IMR-90 (cell line): ENCODE data around the gene UBA3. TPM values are rescaled to one million over a fixed set of nuclear protein-coding genes. Genes with fewer than 3 reads are reported as not detected.

ENCODE experiments used
- ATAC-seq: fragments of 200-7000 bp; cut with Tn5 transposase; 2 replicates; pipeline ENCODE4 v1.9.1; 2020; ENCODE audit warnings: low read depth, mild to moderate bottlenecking, moderate library complexity
- BruUV-seq: library from RNA; stranded (reverse); fragments of 400-500 nt; replicated peaks from 2 replicates; lab custom pipeline; 2021; lab: Mats Ljungman, UMichigan
- CTCF ChIA-PET: fragments of 300-600 bp; formaldehyde crosslinking; extraction: SDS; loops from one replicate; lab custom pipeline; 2021; ENCODE audit warnings: antibody characterized with exemption; lab: Yijun Ruan, JAX
- POLR2A ChIA-PET: fragments of 300-600 bp; sonication (Branson Sonifier 250); formaldehyde crosslinking; loops from one replicate; lab custom pipeline; 2022; ENCODE audit warnings: antibody characterized with exemption; ENCODE audit not compliant: unreplicated experiment; lab: Charles Lee
- DNase-seq: peaks from one replicate; pipeline ENCODE4 v3.0.0; 2013
- H2AFZ ChIP-seq: replicated peaks from 2 replicates; pipeline ENCODE3; 2013; ENCODE audit warnings: low read length, mild to moderate bottlenecking; ENCODE audit not compliant: poor library complexity
- H2AK5ac ChIP-seq: 2 replicates; pipeline ENCODE4 v1.6.1; 2013; ENCODE audit warnings: low read depth, low read length, inconsistent platforms
- H2AK9ac ChIP-seq: replicated peaks from 2 replicates; pipeline ENCODE3; 2013; ENCODE audit warnings: mild to moderate bottlenecking, low read depth, low read length, moderate library complexity; ENCODE audit not compliant: poor library complexity
- H2BK120ac ChIP-seq: 2 replicates; pipeline ENCODE4 v1.6.1; 2013; ENCODE audit warnings: low read depth, low read length, inconsistent platforms
- H2BK15ac ChIP-seq: 3 replicates; pipeline ENCODE4 v1.6.1; 2013; ENCODE audit warnings: low read depth, low read length, inconsistent platforms
- H2BK20ac ChIP-seq: 2 replicates; pipeline ENCODE4 v1.6.1; 2013; ENCODE audit warnings: low read depth, mild to moderate bottlenecking, inconsistent platforms, low read length, moderate library complexity
- H2BK5ac ChIP-seq: 2 replicates; pipeline ENCODE4 v1.6.1; 2013; ENCODE audit warnings: mild to moderate bottlenecking, low read depth, low read length, inconsistent platforms; ENCODE audit not compliant: poor library complexity, severe bottlenecking
- H3K14ac ChIP-seq: replicated peaks from 2 replicates; pipeline ENCODE4 v1.6.1; 2013; ENCODE audit warnings: low read depth, low read length, inconsistent platforms
- H3K18ac ChIP-seq: 2 replicates; pipeline ENCODE4 v1.6.1; 2013; ENCODE audit warnings: low read depth, low read length, control low read depth
- H3K23ac ChIP-seq: 2 replicates; pipeline ENCODE4 v1.6.1; 2013; ENCODE audit warnings: low read depth, low read length, inconsistent platforms
- H3K27ac ChIP-seq: 2 replicates; pipeline ENCODE4 v1.5.1; 2013; ENCODE audit warnings: mild to moderate bottlenecking, control low read depth, low read length; ENCODE audit not compliant: insufficient read depth
- H3K27me3 ChIP-seq: 2 replicates; pipeline ENCODE4 v1.6.1; 2013; ENCODE audit warnings: low read length; ENCODE audit not compliant: control insufficient read depth, insufficient read depth
- H3K36me3 ChIP-seq: 2 replicates; pipeline ENCODE4 v1.6.1; 2013; ENCODE audit warnings: low read length, mixed read lengths; ENCODE audit not compliant: control insufficient read depth, insufficient read depth
- H3K4ac ChIP-seq: 2 replicates; pipeline ENCODE4 v1.6.1; 2013; ENCODE audit warnings: low read depth, low read length, inconsistent platforms
- H3K4me1 ChIP-seq: 2 replicates; pipeline ENCODE4 v1.6.1; 2013; ENCODE audit warnings: low read length, mixed read lengths; ENCODE audit not compliant: control insufficient read depth, insufficient read depth
- H3K4me2 ChIP-seq: 2 replicates; pipeline ENCODE4 v1.6.1; 2013; ENCODE audit warnings: low read depth, mild to moderate bottlenecking, control low read depth, low read length, moderate library complexity
- H3K4me3 ChIP-seq: 2 replicates; pipeline ENCODE4 v1.5.1; 2013; ENCODE audit warnings: low read depth, mild to moderate bottlenecking, control low read depth, low read length, moderate library complexity; ENCODE audit not compliant: insufficient read depth
- H3K56ac ChIP-seq: 2 replicates; pipeline ENCODE4 v1.6.1; 2013; ENCODE audit warnings: low read length, inconsistent platforms; ENCODE audit not compliant: insufficient read depth; ENCODE audit errors: extremely low read depth
- H3K79me1 ChIP-seq, 2 experiments: 2 replicates each; pipeline ENCODE4 v1.6.1; 2013; ENCODE audit warnings: low read length in 2 of 2, inconsistent platforms in 1 of 2, low read depth in 1 of 2
- H3K9ac ChIP-seq: 2 replicates; pipeline ENCODE4 v1.6.1; 2013; ENCODE audit warnings: low read depth, low read length, control low read depth
- H3K9me1 ChIP-seq: 2 replicates; pipeline ENCODE4 v1.6.1; 2013; ENCODE audit warnings: low read length, inconsistent platforms; ENCODE audit not compliant: insufficient read depth
- H3K9me3 ChIP-seq: 2 replicates; pipeline ENCODE4 v1.6.1; 2013; ENCODE audit warnings: low read length; ENCODE audit not compliant: control insufficient read depth, insufficient read depth
- H4K20me1 ChIP-seq: 2 replicates; pipeline ENCODE4 v1.6.1; 2013; ENCODE audit warnings: low read length, inconsistent platforms; ENCODE audit not compliant: insufficient read depth
- H4K5ac ChIP-seq: 2 replicates; pipeline ENCODE4 v1.6.1; 2013; ENCODE audit warnings: mild to moderate bottlenecking, low read depth, low read length, control low read depth
- H4K8ac ChIP-seq, 2 experiments: 2 replicates each; pipeline ENCODE4 v1.6.1; 2013; ENCODE audit warnings: low read depth in 2 of 2, low read length in 2 of 2, control low read depth in 1 of 2, inconsistent platforms in 1 of 2
- H4K91ac ChIP-seq: 2 replicates; pipeline ENCODE4 v1.6.1; 2013; ENCODE audit warnings: low read depth, low read length, inconsistent platforms; ENCODE audit not compliant: insufficient read depth
- CEBPB ChIP-seq: IDR thresholded peaks from 2 replicates; pipeline ENCODE4 v1.6.1; 2012; ENCODE audit warnings: low read depth, low read length, improper control_type of control experiment
- CHD1 ChIP-seq: IDR thresholded peaks from 2 replicates; pipeline ENCODE4 v1.6.1; 2012; ENCODE audit warnings: low read depth, low read length, improper control_type of control experiment
- FOS ChIP-seq: fragments of 150-350 bp; IDR thresholded peaks from 2 replicates; pipeline ENCODE4 v1.6.1; 2016; ENCODE audit warnings: low read depth, low read length
- MAFK ChIP-seq: IDR thresholded peaks from 2 replicates; pipeline ENCODE4 v1.6.1; 2012; ENCODE audit warnings: low read depth, low read length, improper control_type of control experiment
- MXI1 ChIP-seq: IDR thresholded peaks from 2 replicates; pipeline ENCODE4 v1.6.1; 2012; ENCODE audit warnings: low read depth, mild to moderate bottlenecking, low read length, moderate library complexity, borderline replicate concordance
- NFE2L2 ChIP-seq: fragments of 150-350 bp; IDR thresholded peaks from 2 replicates; pipeline ENCODE4 v1.6.1; 2016; ENCODE audit warnings: low read depth, mild to moderate bottlenecking, low read length
- POLR2A ChIP-seq: IDR thresholded peaks from 2 replicates; pipeline ENCODE4 v1.6.1; 2012; ENCODE audit warnings: mild to moderate bottlenecking, low read depth, low read length
- RFX5 ChIP-seq: IDR thresholded peaks from 2 replicates; pipeline ENCODE4 v1.8.0; 2012; ENCODE audit warnings: low read depth, mild to moderate bottlenecking, low read length, moderate library complexity
- SMC3 ChIP-seq: fragments of 150-350 bp; IDR thresholded peaks from 2 replicates; pipeline ENCODE4 v1.6.1; 2016; ENCODE audit warnings: low read depth, mild to moderate bottlenecking, antibody characterized with exemption, low read length, moderate library complexity
- USF2 ChIP-seq: fragments of 150-350 bp; IDR thresholded peaks from 2 replicates; pipeline ENCODE4 v1.6.1; 2017; ENCODE audit warnings: mild to moderate bottlenecking, antibody characterized with exemption, low read length, low read depth
- dilution Hi-C: fragments of 300-500 bp; cut with HindIII; formaldehyde crosslinking; loops from one replicate; pipeline ENCODE4 v1.14.3; 2018; ENCODE audit warnings: low sequenced_read_pairs; ENCODE audit not compliant: unreplicated experiment
- in situ Hi-C: fragments of 300-500 bp; cut with MboI; formaldehyde crosslinking; loops from 3 replicates; pipeline ENCODE4 v1.14.3; 2019; ENCODE audit warnings: low sequenced_read_pairs, inconsistent platforms, mixed read lengths
- intact Hi-C: fragments of 100-400 bp; cut with micrococcal nuclease; formaldehyde crosslinking; loops from 2 replicates; pipeline ENCODE4 v1.10.0; 2022
- polyA plus RNA-seq, 3 experiments: library from polyadenylated mRNA; depleted of rRNA; stranded (reverse); fragments of >200 nt; gene quantifications; 2 replicates each; pipeline ENCODE4 v1.2.3, GENCODE V29; 2012; ENCODE audit warnings: low replicate concordance in 1 of 3
- total RNA-seq: library from RNA; depleted of rRNA; stranded (reverse); fragments of >200 nt; gene quantifications from 2 replicates; pipeline ENCODE4 v1.2.3, GENCODE V29; 2012
- TF ChIP-seq, protein P1 (sequence below): conservative IDR thresholded peaks from 2 replicates; pipeline ENCODE4 v1.5.1; 2012; ENCODE audit warnings: mild to moderate bottlenecking, low read depth, low read length, improper control_type of control experiment

Gene UBA3
- total and polyA plus RNA-seq, 2 of the 4 experiments (the other 2 are of a cell fraction): 51.8 to 64.3 TPM

DNA sequence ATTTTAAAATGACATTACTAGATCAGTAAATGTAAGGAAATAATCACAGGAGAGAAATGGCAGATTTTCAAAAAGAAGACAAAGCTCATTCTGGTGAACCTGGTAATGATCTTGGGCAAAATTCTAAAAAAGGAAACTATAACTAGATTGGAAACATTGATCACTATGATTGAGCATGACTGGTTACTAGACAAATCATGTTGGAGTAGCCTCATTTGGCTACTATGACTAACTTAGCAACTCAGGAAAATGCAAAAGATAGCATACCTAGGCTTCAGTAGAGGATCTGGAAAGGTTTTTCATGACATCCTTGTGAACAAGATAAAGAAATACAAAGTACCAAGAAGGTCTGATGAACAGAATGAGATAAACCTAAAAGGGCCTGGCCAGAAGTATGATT, 20.5 kb downstream of the UBA3 start:
- no peak overlapping the region for H3K14ac ChIP-seq
- no peaks in the 10 kb centered on the region for H3K9me3 ChIP-seq
- peaks cover 28% of the 10 kb centered on the region for H3K36me3 ChIP-seq
- intact Hi-C loops (no loop called here), dilution Hi-C loops (no loop called here), in situ Hi-C loops (no loop called here)
- no peak overlapping the region for H3K4me3 ChIP-seq
- H3K4ac ChIP-seq: no peak overlapping the region
- no peak overlapping the region for H4K91ac ChIP-seq
- no peaks in the 10 kb centered on the region for H4K20me1 ChIP-seq
- no peak overlapping the region for H2BK120ac ChIP-seq
- TF ChIP-seq SMC3 (no peak), USF2 (no peak), RFX5 (no peak), POLR2A (no peak), CEBPB (no peak), FOS (no peak), MXI1 (no peak), MAFK (no peak), NFE2L2 (no peak), CHD1 (no peak)
- TF ChIP-seq, protein P1, sequence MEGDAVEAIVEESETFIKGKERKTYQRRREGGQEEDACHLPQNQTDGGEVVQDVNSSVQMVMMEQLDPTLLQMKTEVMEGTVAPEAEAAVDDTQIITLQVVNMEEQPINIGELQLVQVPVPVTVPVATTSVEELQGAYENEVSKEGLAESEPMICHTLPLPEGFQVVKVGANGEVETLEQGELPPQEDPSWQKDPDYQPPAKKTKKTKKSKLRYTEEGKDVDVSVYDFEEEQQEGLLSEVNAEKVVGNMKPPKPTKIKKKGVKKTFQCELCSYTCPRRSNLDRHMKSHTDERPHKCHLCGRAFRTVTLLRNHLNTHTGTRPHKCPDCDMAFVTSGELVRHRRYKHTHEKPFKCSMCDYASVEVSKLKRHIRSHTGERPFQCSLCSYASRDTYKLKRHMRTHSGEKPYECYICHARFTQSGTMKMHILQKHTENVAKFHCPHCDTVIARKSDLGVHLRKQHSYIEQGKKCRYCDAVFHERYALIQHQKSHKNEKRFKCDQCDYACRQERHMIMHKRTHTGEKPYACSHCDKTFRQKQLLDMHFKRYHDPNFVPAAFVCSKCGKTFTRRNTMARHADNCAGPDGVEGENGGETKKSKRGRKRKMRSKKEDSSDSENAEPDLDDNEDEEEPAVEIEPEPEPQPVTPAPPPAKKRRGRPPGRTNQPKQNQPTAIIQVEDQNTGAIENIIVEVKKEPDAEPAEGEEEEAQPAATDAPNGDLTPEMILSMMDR: no peak
- H2AK5ac ChIP-seq: no peak overlapping the region
- no peak overlapping the region for H3K18ac ChIP-seq
- ChIA-PET CTCF (interaction anchor here (0.7 kb wide), 1 partner anchor 33 kb away, joined by 3 read pairs; no protein-coding TSS in a partner anchor), POLR2A (interaction anchor here (0.5 kb wide), 1 partner anchor 32 kb away, joined by 4 read pairs; no protein-coding TSS in a partner anchor)
- no peak overlapping the region for H3K56ac ChIP-seq
- H3K27ac ChIP-seq: no peak overlapping the region
- no peak overlapping the region for H2AK9ac ChIP-seq
- H2BK20ac ChIP-seq: no peak overlapping the region
- H2AFZ ChIP-seq: no peak overlapping the region
- H4K8ac ChIP-seq: no peak overlapping the region
- no peak overlapping the region for H2BK5ac ChIP-seq
- DNase-seq (no peak), ATAC-seq (no peak)
- H3K9ac ChIP-seq: no peak overlapping the region
- H3K23ac ChIP-seq: no peak overlapping the region
- peaks cover 0 to 11% of the 10 kb centered on the region in 2 experiments; a peak in 2 of 4 replicates for H3K79me1 ChIP-seq
- H3K4me2 ChIP-seq: no peak overlapping the region
- H3K27me3 ChIP-seq: no peaks in the 10 kb centered on the region
- BruUV-seq: no TSS peak
- no peak overlapping the region for H4K5ac ChIP-seq
- H3K9me1 ChIP-seq: no peaks in the 10 kb centered on the region
- H2BK15ac ChIP-seq: no peak overlapping the region
- no peaks in the 10 kb centered on the region for H3K4me1 ChIP-seq
